Stomach (tissue), 4 donors: ENCODE data around the gene UTP11.

ENCODE experiments used
- CTCF ChIP-seq, 7 experiments: fragments of 450-650 bp in 4 of 7; fragments of 200-600 bp in 3 of 7; sonication (generic) in 3 of 7; IDR thresholded peaks; one replicate each; pipeline ENCODE4 v1.5.1; 2016 to 2019; ENCODE audit warnings: antibody characterized with exemption in 7 of 7, control low read depth in 2 of 7, mild to moderate bottlenecking in 1 of 7
- EP300 ChIP-seq: sonication (generic); formaldehyde crosslinking; IDR thresholded peaks from one replicate; pipeline ENCODE4 v1.6.1; 2017; ENCODE audit warnings: antibody characterized with exemption
- POLR2A ChIP-seq, 4 donors: fragments of 450-650 bp; IDR thresholded peaks; one replicate each; pipeline ENCODE4 v1.6.1; 2016; ENCODE audit warnings: antibody characterized with exemption in 4 of 4, control low read depth in 2 of 4, mild to moderate bottlenecking in 1 of 4, moderate library complexity in 1 of 4
- POLR2AphosphoS5 ChIP-seq, 3 donors: sonication (generic); formaldehyde crosslinking; IDR thresholded peaks; one replicate each; pipeline ENCODE4 v1.6.1; 2016; ENCODE audit warnings: antibody characterized with exemption in 3 of 3

GRCh38 chr1:38055398-38055797, 42.9 kb downstream of the UTP11 start:
- TF ChIP-seq CTCF (IDR thresholded peaks at IDR 0.05) (no peak), EP300 (no peak), POLR2AphosphoS5 (IDR thresholded peaks at IDR 0.05) (no peak), POLR2A (IDR thresholded peaks at IDR 0.05) (no peak)
